ENCODE data around the gene SPATS2.
"Not testable (repeated sequence)": the region's sequence is repeated elsewhere in the genome, so short reads cannot be mapped to it uniquely, and the experiment has no call there.

Gene SPATS2

DNA sequence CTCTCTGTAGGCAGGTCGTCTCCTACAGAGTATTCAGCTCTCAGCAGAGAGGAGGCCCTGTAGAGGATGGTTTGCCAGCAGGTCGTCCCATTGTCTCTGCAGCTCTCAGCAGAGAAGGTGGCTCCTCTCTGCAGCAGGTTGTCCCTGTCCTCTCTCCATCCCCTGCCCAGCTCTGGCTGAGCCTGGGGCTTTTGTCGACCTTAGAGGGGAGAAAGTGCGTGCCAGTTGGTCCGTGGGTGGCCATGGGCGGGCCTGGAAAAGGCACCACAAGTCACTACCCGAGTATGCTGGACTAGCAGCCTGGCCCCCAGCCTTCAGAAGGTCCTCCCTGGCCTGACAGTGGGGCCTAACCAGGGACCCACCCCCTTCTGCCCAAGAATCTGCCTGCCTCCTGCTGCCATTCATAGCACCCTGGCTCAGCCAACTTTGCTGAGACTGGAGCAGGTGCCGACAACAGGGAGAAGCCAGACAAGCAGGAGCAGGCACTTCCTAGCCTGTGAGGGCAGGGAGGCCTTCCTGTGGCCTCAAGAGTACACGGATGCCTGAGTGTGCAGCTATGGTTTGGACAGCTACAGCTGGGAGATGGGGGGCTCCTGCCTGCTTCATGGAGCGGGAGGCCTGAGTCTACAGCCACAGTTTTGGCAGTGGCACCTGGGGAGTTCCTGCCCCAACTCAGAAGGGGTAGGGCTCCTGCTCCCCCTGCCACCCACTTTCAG is 111.8 kb downstream of the SPATS2 start:
- no peak for DNase-seq

- no peak for DNase-seq
Measured at GRCh38 chr12:49482095-49483051, 115.1 kb downstream of the SPATS2 start.

DNA sequence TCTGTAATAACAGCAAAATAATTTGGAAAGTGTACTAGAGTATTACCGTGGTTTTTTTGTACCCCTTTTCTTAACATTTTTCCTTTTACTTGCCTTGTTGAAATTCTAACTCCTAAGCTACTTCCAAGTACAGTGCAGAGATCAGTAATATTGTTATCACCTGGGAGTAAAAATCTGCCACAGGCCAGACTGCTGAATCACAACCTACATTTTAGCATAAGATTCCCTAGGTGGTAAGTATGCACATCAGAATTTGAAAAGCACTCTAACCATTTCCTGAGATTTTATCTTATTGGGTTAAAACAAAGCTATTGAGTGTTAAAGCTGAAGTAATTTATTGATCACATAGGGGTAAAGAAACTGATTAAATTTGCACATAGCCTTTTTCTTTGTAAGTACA is 116.4 kb downstream of the SPATS2 start:
- no peak for DNase-seq

- no peak for DNase-seq
Measured at GRCh38 chr12:49487605-49488004, 120.3 kb downstream of the SPATS2 start.

DNA sequence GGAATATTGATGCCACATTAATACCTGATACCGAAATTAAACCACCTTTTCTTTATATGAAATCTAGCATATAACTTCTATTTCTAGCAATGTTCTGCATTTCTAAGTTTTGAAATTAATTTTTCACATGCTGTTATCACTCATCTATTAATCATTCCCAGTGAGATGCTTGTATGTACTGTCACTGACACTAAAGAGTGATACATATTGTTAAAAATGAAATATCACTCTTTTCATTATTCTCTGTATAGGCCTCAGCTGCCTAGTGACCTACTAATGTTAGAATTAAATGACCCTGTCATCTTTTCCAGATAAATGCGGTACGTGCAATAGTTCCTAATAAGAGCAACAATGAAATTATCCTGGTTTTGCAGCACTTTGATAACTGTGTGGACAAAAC is 121.9 kb downstream of the SPATS2 start:
- DNase-seq, result no peak

- no peak for DNase-seq
Measured at GRCh38 chr12:49489720-49490119, 122.5 kb downstream of the SPATS2 start.

DNA sequence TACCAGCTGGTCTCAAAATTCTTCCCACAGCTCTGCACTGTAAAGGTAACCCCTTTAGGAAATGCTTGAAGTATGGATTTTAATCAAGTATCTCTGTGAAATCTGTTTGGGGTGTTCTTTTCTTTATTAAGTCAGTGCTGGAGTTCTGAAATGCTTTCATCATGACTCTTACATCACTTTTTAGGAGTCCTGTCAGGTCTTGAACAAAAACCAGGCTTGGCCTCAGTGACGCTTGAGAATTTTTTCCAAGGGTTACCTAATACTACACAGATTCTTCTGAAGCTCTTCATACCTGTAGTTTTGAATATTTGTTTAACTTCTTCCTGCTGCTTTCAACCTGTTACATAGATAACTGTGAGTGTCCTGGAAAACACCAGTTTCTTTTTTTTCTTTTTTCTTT is 124.6 kb downstream of the SPATS2 start:
- no peak for DNase-seq

DNA sequence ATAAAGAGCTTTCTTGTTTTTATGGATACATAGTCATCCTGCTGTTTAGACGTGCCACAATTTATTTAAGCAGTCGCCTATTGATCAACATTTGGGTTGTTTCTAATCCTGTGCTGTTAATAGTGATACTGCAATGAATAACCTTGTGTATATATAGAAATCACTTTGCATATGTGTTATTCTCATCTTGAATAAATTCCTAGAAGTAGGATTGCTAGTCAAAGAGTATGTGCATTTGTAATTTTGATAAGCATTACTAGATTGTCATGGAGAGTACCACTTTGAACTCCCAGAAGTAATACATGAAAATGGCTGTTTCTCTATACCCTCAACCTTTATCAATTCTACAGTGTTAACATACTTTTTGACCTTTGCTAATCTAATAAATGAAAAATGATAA is 126.6 kb downstream of the SPATS2 start:
- DNase-seq, result no peak

DNA sequence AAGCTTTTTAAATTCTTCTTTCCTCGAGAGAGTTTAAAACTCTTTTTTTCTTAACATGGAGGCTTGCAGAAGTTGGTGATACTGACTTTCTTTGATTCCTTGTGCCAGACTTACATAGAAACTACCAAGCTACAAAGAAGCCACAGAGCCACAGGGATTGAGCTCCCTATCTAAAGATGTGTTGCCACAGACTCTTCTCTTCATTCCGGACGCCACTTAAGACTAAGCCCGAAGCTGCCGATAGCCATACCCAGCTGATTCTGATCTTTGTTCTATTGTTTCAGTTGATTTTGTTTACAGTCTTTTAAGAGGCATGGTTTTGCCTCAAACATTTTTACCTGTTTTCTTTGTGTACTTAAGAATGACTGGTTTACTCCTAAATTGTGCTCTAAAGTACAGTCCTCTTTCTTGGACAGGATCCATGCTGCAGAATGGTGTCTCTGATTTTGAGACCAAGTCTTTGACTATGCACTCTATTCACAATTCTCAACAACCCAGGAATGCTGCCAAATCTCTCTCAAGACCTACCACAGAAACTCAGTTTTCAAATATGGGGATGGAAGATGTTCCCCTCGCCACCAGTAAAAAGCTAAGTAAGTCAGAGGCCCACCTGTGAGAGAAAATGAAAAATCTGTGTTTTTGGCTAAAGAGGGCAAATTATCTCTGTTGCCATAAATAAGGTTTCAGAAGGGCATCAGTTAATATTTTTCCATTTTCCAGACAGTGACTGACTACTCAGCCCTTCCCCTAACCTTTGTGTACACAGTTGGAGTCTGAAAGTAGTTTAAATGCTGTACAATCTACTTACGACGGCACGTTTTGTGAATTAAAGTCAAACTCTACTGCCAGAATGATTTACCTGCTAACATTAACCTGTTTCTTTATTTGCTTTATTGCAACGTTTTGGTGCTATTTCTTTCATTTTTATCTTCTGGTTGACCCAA is 129.4 kb downstream of the SPATS2 start:
- no peak for DNase-seq

DNA sequence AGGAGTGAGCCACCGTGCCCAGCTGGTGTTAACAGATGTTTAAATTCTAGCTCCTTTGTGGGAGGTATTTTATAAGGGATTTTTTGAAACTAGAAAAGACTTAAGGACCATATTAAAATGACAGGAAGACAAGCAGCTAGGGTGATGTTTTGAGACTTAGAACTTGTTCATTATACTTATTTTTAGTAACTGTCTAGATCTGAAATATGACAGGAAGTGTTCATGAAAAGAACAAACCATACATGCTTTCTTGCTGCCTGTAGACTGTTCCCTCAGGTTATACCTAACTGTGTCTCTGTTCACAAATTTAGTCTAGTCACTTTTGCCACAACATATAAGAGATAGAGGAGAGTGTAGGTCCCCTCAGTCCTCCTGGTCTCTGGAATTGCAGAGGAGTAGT is 134.6 kb downstream of the SPATS2 start:
- no peak for DNase-seq

GRCh38 chr12:49502590-49502989 is 135.3 kb downstream of the SPATS2 start:
- DNase-seq, result no peak

DNA sequence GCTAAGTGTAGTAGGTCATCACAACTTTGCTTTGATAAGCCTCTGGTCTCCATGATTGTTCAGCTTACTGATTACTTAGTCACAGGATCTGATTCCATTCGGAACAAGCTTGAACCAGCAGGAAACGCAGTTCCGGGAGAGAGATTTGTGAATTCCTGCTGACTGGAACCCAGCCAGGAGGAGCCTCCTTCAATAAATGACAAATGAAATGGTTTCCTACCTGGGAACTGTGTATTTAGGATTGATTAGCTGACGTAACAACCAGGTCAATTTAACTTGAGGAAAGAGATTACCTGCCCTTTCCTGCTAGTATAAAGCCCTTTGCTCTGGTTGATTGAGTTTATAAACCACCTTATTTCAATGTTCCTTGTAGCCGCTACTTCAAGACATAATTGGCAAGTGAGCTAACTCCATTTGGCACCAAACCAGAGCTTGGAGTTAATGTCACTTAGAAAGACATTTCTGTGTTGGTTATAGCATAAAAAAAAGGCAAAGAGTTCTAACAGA is 136.5 kb downstream of the SPATS2 start:
- no peak for DNase-seq

DNA sequence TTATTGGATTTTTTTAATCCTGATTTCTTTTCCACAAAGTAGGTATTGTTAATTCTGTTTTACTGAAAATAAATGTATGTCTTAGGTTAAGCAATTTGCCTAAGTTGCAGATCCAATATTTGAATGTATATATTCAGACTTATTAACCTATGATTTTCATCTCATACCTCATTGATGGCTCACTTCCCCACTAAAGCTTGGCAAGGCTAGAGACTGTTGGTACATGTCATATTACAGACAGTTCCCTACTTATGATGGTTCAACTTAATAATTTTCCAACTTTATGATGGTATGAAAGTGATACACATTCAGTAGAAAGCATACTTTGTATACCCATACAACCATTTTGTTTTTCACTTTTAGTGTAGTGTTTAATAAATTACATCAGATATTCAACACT is 138.4 kb downstream of the SPATS2 start:
- DNase-seq, result no peak

GRCh38 chr12:49507139-49507538 is 139.9 kb downstream of the SPATS2 start:
- no peak for DNase-seq

GRCh38 chr12:49509681-49510080 is 142.4 kb downstream of the SPATS2 start:
- not testable (repeated sequence) for DNase-seq

GRCh38 chr12:49511410-49511809 is 144.1 kb downstream of the SPATS2 start:
- DNase-seq, result no peak

DNA sequence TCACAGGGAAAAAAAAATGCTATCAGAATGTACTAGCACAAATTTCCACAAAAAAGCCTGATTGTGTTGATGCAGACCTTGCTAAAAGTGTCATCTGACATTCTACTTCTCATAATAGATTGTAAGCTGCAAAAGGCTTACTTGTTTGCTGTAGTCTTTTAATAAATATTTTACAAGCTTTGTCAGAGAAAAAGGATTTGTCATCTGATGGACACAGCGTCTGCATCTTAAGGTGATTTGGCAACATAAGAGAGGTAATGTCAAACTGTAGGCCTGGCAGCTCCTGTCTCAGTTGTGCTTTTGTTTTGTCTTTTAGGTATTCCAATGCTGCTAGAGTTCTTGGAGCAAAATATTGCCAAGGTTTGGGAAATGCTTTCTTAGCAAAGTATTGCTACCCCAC is 145.3 kb downstream of the SPATS2 start:
- DNase-seq, result no peak

- no peak for DNase-seq
Measured at GRCh38 chr12:49515266-49515665, 148.0 kb downstream of the SPATS2 start.

DNA sequence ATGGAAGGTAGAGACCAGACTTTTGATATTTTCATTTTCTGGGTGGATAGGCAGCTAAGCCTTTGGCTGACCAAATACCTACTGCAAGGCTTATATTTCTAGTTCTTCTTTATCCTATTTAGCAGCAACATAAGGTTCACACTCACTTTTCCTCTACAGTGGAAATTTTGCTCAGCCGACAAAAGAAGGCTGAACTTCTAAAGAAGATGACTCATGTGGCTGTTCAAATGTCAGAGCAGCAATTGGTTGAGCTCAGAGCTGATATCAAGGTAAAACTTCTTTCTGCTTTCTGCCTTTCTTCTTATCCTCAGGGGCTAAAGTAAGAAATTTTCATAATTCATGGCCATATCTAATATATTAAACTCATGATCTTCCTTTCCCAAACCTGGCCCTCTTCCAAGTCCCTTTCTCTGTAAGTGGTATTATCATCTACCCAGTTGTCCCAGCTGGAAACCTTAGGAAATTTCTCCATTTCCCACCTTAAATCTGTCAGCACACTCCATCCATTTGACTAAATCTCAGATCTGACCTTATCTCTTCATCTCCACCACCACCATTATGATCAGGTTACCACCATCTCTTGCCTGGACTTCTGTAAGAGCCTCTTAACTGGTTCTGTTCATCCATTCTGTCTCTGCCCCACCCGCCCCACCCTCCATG is 151.8 kb downstream of the SPATS2 start:
- no peak for DNase-seq

GRCh38 chr12:49519574-49519936 is 152.3 kb downstream of the SPATS2 start:
- DNase-seq, result no peak

- no peak for DNase-seq
Measured at GRCh38 chr12:49521389-49521788, 154.1 kb downstream of the SPATS2 start.

DNA sequence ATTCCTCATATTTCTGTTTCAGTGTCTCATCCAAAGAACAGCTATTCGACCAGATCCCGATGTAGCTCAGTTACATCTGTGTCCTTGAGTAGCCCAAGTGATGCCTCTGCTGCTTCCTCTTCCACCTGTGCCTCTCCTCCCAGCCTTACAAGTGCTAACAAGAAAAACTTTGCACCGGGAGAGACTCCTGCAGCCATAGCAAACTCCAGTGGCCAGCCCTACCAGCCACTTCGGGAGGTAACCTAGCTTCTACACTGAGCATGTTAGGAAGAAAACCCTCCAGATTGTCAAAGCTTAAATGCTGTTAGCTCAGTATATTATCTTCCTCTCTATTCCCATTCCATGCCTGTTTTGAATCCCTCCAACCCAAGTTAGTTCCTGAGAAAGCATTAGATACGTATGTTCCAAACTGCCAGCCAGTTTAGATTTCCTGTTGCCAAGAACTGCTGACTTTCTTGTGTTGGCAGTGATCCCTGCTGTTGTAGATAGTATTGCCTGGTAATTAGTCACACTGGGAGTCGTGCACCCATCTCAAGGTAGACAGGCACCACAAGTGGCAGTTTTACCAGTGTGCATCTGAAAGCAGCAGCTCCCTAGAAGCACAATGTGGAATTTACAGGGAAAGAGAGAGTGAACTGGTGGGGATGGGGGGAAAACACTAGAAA is 157.5 kb downstream of the SPATS2 start:
- no peak for DNase-seq

Measured in activated CD4-positive, alpha-beta T cell treated with anti-CD3 and anti-CD28 coated beads, Interleukin-2, amount 50 U/mL, for 4 hours (primary cell).